Erythroblast (primary cell): ENCODE data around the gene ZNF219.

Experiments
- DNase-seq, 2 experiments: peaks; one replicate each; lab custom pipeline; 2025; lab: John Stamatoyannopoulos, UW
- GATA1 ChIP-seq: IDR thresholded peaks from 2 replicates; pipeline ENCODE4 v1.6.1; 2011; ENCODE audit warnings: low read depth, mild to moderate bottlenecking, control low read depth, low read length, moderate library complexity
- POLR2A ChIP-seq: IDR thresholded peaks from 2 replicates; pipeline ENCODE4 v1.6.1; 2011; ENCODE audit warnings: mild to moderate bottlenecking, low read length

Gene ZNF219

DNA sequence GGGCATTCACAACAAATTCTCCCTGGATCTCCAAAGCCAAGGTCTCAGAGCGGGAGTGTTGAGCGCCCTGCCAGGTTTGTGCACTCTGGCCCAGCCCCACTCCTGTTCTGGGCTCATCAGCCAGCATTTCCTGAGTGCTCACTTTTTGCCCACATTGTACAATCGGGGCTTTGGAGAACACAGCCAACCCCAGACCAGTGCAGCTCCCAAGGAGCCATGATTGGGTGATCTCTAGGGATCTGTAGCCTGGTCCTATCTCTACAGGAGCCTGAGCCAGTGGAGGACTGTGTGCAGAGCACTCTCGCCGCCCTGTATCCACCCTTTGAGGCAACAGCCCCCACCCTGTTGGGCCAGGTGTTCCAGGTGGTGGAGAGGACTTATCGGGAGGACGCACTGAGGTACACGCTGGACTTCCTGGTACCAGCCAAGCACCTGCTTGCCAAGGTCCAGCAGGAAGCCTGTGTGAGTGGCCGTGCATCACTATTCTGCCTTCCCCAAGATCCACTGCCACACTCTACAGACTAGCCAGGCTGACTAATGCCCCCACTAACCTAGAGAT, 25.6 kb downstream of the ZNF219 start:
- no peak for TF ChIP-seq POLR2A
- TF ChIP-seq GATA1: no peak
- no peak for DNase-seq

DNA sequence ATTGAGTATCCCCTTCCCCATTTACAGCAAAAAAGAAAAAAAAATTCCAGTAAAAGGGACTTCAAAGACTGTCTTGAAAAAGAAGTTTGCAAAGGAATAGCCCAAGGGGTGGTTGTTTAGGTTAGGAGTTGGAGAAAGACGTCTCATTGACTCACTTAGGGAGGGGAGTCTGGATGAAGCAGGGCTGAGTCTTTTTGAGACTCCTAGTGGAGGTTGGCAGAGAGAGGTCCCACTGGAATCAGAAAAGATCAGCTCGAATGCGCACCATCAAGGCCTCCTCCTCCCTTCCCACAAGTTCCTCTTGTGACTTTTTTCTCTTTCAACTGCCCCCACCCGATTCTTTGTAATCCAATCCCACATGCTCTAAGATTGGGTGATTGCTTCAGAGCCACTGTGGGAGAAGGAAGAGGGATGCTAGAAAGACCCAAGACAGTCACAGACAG, 26.4 kb downstream of the ZNF219 start:
- DNase-seq: no peak

DNA sequence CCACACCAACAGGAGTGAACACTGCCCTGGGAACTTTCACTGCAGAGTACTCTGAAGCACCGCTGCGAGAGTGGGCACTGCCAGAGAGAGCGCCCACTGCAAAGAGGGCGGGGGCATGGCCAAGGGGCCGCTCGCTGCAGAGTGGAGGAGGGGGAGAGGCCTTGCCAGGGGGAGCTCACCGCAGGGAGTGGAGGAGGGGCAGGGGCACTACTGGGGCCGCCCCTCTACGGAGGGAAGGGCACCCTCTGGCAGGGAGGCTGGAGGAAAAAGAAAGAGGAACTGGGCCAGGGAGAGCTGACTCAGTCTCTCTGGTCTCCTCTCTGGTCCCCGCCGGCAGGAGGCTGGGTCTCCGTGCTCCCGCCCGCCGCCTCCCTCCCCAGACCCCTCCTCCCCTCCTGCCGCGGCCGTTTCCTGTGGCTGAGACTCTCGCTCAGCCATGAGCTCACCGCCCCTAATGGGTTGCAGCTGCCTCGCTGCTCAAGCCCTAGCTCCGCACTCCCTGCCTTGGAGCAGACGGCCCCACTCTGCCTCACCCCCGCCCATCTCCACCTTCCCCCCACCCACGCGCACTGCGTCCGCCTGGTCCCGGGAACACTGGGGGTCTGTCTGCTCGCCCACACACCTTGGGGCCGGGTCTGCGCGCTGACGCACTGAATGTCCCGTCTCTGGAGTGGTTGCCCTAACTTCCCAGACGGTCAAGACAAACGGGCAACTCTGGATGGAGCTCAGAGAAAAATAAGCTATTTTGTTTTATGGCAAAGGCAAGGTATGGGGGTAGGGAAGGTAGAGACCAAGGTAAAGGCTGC, 27.0 kb downstream of the ZNF219 start:
- no peak for DNase-seq
- no peak for TF ChIP-seq GATA1
- TF ChIP-seq POLR2A: no peak

More for the DNA sequence above, 26.4 kb downstream of the ZNF219 start:
- no peak for TF ChIP-seq GATA1
- no peak for TF ChIP-seq POLR2A

DNA sequence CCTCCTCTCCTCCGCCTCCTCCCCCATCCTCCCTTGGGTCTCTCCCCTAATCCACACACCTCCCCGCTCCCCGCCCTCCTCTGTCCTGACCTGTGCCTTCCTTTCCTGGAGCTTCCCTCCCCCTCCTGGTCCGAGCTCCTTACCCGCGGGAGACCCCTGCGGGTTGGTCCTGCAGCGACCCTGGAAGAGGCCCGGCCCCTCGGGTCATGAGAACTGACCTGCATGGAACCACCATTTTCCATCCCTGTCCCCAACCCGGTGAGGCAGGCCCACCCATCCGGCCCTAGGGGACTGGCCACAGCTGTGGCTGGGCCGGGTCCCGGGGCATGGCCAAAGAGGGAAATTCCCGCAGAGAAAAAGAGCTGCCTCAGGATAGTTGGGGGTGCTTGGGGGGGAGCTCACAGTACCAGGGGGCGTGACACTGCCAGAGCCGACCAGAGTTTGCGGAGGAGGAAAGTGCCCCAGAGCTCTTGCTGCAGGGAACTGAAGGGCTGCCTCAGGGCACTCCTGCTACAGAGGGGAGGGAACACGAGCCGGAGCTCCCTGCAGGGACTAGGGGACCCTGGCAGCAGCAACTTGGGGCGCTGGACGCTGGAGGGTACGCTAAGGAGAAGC, 27.7 kb downstream of the ZNF219 start:
- DNase-seq: no peak
- TF ChIP-seq GATA1: no peak
- no peak for TF ChIP-seq POLR2A

DNA sequence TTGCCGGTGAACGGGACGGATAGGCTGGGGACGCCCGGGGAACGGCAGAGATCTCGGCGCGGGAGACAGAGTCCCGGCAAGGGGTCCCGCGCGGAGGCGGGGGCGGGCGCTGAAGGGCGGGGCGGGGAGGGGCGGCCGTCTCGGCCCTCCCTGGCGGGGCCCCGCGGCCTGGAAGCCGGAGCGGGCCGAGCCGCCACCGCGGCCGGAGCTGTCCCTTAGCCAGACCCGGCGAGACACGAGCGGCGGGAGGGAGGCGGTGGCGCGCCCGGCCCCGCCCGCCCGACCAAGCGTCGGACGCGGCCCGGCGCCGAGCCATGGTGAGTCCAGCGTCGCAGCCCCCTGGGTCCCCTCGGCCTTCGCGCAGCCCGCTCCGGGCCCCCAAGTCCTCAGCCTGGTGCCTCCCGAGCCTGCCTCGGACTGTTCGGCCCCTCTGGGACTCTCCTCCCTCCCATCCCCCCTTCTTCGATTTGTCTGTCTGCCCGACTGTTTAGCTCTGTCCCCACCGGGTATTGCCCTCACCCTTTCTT, 28.3 kb downstream of the ZNF219 start, which contains the start of gene ARHGEF40:
Gene ARHGEF40 (plus strand): TSS at position 222 of the 527 bp plus-strand sequence. CDS start 93 bp downstream, at position 315.
- peak; percentile 14 to 22 for DNase-seq
- TF ChIP-seq GATA1: no peak
- no peak for TF ChIP-seq POLR2A

DNA sequence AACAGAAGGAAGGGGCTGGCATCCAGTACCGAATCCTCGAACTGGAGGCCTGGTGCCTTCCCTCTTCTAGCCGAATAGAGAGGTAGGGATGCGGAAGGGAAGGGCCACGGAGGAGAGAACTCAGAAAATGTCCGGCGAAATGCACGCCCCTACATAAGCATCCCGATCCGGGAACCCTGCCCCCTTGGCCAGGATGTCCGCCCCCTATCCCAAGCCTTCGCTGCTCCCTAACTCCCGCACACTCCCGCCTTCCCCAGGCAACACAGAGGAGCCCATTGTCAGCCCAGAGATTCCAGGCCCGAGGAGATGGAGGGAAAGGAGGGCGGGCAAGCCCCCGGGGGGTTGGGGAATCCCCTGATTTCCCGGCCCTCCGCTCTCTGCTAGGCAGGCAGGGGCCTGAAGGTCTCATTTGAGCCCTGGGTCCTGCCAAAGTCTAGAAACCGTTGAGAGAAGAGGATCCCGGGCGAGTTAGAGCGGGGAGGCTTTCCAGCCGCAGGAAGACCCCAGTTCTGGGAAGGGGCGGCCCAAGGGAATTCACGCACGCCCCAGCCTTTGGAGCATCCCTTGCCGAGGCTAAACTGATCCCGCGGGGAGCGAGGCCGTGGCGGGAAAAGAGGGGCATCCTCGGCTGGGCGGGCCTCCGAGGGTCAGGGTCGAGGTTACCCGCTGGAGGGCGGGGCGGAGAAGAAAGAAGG, 28.9 kb downstream of the ZNF219 start:
- DNase-seq: no peak

DNA sequence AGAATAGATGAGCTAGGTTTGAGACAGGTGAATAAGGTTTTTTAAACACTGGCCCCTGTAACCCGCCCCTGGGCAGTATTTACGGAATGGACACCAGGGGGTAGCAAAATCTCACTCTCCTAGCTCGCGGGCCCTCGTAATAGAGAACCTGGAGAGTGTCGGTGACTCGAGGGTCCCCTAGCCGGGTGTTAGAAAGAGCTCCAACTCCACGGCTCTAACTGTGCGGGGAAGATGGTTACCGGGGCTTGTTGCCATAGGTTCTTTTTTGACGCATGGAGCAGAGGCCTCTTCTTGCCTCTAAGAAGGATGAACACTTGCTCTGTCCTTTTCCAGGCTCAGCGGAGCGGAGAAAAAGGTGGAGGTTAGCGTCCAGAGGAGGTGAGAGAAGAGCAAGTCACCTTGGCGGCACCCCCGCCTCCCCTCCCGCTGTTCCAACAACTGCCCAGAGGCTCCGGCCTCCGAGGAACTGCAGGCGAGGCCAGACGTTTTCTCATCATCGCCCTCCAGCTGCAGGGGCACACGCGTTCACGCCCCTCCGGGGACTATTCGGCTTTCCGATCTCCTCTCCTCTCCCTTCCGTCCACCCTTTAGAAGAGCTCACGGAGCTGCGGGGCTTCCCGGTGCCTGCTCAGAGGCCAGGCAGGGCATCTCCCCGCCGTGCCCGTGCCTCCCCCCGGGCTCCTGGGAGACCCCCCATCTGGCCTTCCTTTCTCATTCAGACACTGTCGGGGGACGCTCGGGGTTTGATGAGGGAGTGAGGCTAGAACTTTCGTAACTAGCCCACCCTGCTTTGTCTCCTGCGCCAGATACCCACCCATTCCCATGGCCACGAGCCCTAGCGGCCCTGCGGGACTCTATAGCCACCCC, 29.7 kb downstream of the ZNF219 start:
- DNase-seq: peak; percentile 54 to 70

More for the DNA sequence above, 28.9 kb downstream of the ZNF219 start:
- no peak for TF ChIP-seq GATA1
- no peak for TF ChIP-seq POLR2A

DNA sequence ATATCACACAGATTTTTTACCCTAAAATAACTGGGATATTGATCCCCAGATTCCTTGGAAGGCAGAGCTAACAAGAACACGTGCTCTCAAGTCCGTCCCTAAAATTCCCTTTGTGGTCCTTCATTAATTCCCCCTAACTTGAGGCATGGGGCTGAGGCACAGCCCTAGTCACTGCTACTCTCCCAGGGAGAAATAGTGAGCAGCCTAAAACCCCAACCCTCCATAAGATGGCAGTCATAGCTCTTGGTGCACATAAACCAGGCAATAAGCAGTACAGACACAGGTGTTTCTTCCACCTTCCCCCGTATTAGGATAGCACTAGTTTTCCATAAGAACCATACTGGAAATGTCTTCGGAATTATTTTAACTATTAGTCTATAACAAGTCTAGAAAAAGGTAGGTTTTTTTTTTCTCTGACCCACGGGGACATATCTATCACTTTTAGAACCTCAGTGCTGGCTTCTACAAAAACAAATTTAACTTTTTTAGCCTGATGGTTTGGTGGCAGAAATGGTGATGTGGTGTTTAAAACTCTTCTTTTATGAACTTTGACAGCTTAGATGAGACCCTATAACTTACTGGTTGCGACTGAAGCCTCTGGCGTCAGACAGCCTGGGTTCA, 31.5 kb downstream of the ZNF219 start:
- TF ChIP-seq POLR2A (no peak), GATA1 (no peak)

More for the DNA sequence above, 29.7 kb downstream of the ZNF219 start:
- no peak for TF ChIP-seq POLR2A
- TF ChIP-seq GATA1: no peak

DNA sequence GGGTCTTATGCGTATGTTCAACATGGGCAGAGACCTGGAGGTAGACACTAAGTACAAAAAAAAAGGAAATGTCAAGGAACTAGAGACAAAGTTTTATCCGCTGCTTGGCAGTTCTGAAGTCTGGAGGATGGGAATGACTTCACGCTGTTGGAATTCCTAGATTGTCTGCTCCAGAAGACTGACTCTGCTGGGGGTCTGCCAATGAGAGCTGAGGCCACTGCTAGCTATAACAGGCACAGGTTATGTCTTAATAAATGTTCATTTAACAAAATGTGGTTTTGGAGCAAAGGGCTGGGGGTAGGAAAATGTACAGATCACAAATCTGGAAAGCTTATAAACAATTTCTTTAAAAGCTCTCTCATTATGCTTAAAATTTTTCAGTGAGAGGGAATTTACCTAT, 35.0 kb downstream of the ZNF219 start:
- no peak for TF ChIP-seq POLR2A
- TF ChIP-seq GATA1: no peak
- DNase-seq: no peak

More for the DNA sequence above, 31.5 kb downstream of the ZNF219 start:
- no peak for DNase-seq

DNA sequence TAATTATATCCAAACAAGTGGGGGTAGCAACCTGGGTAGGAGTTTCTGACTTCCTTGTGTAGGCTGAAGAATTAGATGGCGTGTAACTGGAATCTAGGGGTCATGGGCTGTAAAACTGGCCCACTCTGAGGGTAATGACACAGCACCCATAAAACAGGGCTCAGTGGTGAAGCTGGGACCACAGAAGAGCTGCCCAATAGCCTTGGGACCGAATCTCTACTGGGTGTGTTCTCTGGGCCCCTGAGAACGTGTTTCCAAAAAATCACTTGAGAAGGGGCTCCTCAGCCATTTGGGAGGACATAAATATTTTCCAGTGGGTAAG, 37.1 kb downstream of the ZNF219 start:
- DNase-seq: no peak
- TF ChIP-seq GATA1: no peak
- no peak for TF ChIP-seq POLR2A

DNA sequence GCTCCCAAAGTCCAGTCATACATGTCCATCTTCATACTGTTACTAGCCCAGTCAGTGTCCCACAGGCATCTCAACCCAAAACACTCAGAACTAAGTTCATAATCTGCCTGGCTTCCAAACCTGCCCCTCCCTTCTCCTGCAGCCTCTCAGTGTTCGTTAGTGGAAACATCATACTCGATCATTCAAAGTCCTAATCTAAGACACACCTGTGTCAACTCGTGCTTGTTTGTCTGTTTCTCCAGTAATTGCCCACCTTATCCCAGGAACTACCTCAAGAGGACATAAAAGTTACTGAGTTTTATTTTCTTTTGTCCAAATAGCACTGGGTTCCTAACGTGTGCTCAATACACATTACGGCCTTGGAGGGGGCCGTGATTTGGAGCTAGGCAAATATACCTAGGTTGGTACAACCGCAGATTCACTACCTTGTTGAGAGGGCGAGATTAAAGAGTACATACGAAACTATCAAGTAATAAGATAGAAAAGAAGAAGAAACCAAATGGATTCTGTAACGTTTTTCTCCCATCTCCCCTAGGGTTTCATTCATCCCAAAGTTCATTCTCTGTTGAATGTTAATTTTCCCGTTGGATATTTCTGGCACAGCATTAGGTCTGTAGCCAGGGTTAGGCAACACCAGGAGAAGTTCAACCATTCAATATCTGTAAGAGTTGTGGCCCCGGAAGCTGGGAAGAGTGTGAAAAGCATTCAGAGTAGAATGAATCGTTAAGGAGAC, 37.7 kb downstream of the ZNF219 start:
- no peak for TF ChIP-seq GATA1
- no peak for TF ChIP-seq POLR2A

More for the DNA sequence above, 37.7 kb downstream of the ZNF219 start:
- no peak for DNase-seq
